Measurements from ENCODE around the gene POU3F1.
A peak's percentile ranks its signal among the peaks of the same experiment; 100 is the strongest.

Gene POU3F1

GRCh38 chr1:38046884-38047602 lies 450 bp upstream of the POU3F1 start:
- no peaks in the 10 kb centered on the region for H3K9me3 ChIP-seq (ENCODE audit: control insufficient read depth, insufficient read depth, low read depth, low read length)
- H3K27ac ChIP-seq (ENCODE audit: extremely low read depth, low read depth, low read length): no peak overlapping the region; the same call in 1 of the 2 replicates
- CTCF ChIA-PET: interaction anchor here (0.7 to 0.9 kb wide), 2 partner anchors 8 to 13 kb away, joined by 4 read pairs; no protein-coding TSS in a partner anchor
- POLR2A ChIA-PET: interaction anchor here (0.6 to 1.0 kb wide), 4 partner anchors 16 to 91 kb away, joined by 3 to 6 read pairs (median 4); no protein-coding TSS in a partner anchor
- H3K4me3 ChIP-seq (ENCODE audit: low read depth, low read length): peak overlapping the region; percentile 44
- H3K36me3 ChIP-seq (ENCODE audit: control insufficient read depth in 2 of 2, insufficient read depth in 1 of 2, low read length in 2 of 2): no peaks in the 10 kb centered on the region
- H3K4me1 ChIP-seq (ENCODE audit: control insufficient read depth, insufficient read depth, low read length): no peaks in the 10 kb centered on the region
- TF ChIP-seq HOXD13 (CRISPR knock-in tag; IDR thresholded peaks at IDR 0.05; ENCODE audit: borderline replicate concordance): no peak
- TF ChIP-seq GLIS1 (tag by site-specific recombination; IDR thresholded peaks at IDR 0.05): peak; percentile 89
- peak; percentile 56; the same call in 1 of the 2 replicates for TF ChIP-seq ZNF561 (tag by site-specific recombination; IDR thresholded peaks at IDR 0.05; ENCODE audit: borderline replicate concordance)
- peak; percentile 91 for TF ChIP-seq ZFHX2 (tag by site-specific recombination; conservative IDR thresholded peaks at IDR 0.05)
- TF ChIP-seq ZNF398 (tag by site-specific recombination; IDR thresholded peaks at IDR 0.05): peak; percentile 30; the same call in 1 of the 2 replicates
- no peak for TF ChIP-seq ZBTB21 (tag by site-specific recombination; IDR thresholded peaks at IDR 0.05)
- peak; percentile 80 for TF ChIP-seq KLF17 (tag by site-specific recombination; IDR thresholded peaks at IDR 0.05)
- TF ChIP-seq SP2 (tag by site-specific recombination; IDR thresholded peaks at IDR 0.05): peak; percentile 78
- peak; percentile 52; the same call in 1 of the 2 replicates for TF ChIP-seq ZXDB (tag by site-specific recombination; IDR thresholded peaks at IDR 0.05)
- peak; percentile 100 for TF ChIP-seq ZNF692 (tag by site-specific recombination; IDR thresholded peaks at IDR 0.05)
- TF ChIP-seq PRDM2 (tag by site-specific recombination; IDR thresholded peaks at IDR 0.05; ENCODE audit: borderline replicate concordance): no peak
- TF ChIP-seq, protein P1, sequence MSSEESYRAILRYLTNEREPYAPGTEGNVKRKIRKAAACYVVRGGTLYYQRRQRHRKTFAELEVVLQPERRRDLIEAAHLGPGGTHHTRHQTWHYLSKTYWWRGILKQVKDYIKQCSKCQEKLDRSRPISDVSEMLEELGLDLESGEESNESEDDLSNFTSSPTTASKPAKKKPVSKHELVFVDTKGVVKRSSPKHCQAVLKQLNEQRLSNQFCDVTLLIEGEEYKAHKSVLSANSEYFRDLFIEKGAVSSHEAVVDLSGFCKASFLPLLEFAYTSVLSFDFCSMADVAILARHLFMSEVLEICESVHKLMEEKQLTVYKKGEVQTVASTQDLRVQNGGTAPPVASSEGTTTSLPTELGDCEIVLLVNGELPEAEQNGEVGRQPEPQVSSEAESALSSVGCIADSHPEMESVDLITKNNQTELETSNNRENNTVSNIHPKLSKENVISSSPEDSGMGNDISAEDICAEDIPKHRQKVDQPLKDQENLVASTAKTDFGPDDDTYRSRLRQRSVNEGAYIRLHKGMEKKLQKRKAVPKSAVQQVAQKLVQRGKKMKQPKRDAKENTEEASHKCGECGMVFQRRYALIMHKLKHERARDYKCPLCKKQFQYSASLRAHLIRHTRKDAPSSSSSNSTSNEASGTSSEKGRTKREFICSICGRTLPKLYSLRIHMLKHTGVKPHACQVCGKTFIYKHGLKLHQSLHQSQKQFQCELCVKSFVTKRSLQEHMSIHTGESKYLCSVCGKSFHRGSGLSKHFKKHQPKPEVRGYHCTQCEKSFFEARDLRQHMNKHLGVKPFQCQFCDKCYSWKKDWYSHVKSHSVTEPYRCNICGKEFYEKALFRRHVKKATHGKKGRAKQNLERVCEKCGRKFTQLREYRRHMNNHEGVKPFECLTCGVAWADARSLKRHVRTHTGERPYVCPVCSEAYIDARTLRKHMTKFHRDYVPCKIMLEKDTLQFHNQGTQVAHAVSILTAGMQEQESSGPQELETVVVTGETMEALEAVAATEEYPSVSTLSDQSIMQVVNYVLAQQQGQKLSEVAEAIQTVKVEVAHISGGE (tag by site-specific recombination; conservative IDR thresholded peaks at IDR 0.05; ENCODE audit: low read depth): peak; percentile 53; the same call in 1 of the 2 replicates
- no peak for TF ChIP-seq ZNF112 (tag by site-specific recombination; IDR thresholded peaks at IDR 0.05)
- no peak for TF ChIP-seq ZNF155 (tag by site-specific recombination; IDR thresholded peaks at IDR 0.05)
- peak; percentile 72; the same call in 1 of the 2 replicates for TF ChIP-seq ZNF76 (tag by site-specific recombination; IDR thresholded peaks at IDR 0.05; ENCODE audit: borderline replicate concordance, low read depth)
- TF ChIP-seq ZNF37A (tag by site-specific recombination; IDR thresholded peaks at IDR 0.05): no peak
- peak; percentile 59; the same call in 1 of the 2 replicates for TF ChIP-seq ZNF777 (tag by site-specific recombination; IDR thresholded peaks at IDR 0.05; ENCODE audit: borderline replicate concordance)
- TF ChIP-seq GLI2 (tag by site-specific recombination; IDR thresholded peaks at IDR 0.05; ENCODE audit: borderline replicate concordance, low read depth): no peak
- TF ChIP-seq ZNF555 (tag by site-specific recombination; conservative IDR thresholded peaks at IDR 0.05): no peak
- no peak for TF ChIP-seq INSM2 (tag by site-specific recombination; IDR thresholded peaks at IDR 0.05)
- TF ChIP-seq ZNF600 (tag by site-specific recombination; IDR thresholded peaks at IDR 0.05): peak; percentile 69; the same call in 1 of the 2 replicates
